DND-41 (cell line): Measurements from ENCODE around the gene CPNE6.

Source experiments
- ATAC-seq: fragments of 200-7000 bp; cut with Tn5 transposase; 3 replicates; pipeline ENCODE4 v1.9.1; 2021; ENCODE audit warnings: low read depth; ENCODE audit not compliant: insufficient read depth
- DNase-seq: peaks from one replicate; pipeline ENCODE4 v3.0.0-alpha.2; 2020
- H2AFZ ChIP-seq: 2 replicates; pipeline ENCODE4 v1.6.0; 2012; ENCODE audit warnings: low read depth, low read length
- H3K27ac ChIP-seq: 2 replicates; pipeline ENCODE4 v1.5.1; 2012; ENCODE audit warnings: low read length, inconsistent platforms
- H3K27me3 ChIP-seq: fragments of 200-600 bp; sonication (generic); 2 replicates; pipeline ENCODE4 v1.6.0; 2012; ENCODE audit warnings: low read length, mild to moderate bottlenecking, inconsistent platforms; ENCODE audit not compliant: insufficient read depth, poor library complexity
- H3K36me3 ChIP-seq: 2 replicates; pipeline ENCODE4 v1.5.1; 2012; ENCODE audit warnings: low read length, inconsistent platforms; ENCODE audit not compliant: insufficient read depth
- H3K4me1 ChIP-seq: 2 replicates; pipeline ENCODE4 v1.5.1; 2012; ENCODE audit warnings: mild to moderate bottlenecking, low read length; ENCODE audit not compliant: insufficient read depth
- H3K4me2 ChIP-seq: 2 replicates; pipeline ENCODE4 v1.6.0; 2012; ENCODE audit warnings: mild to moderate bottlenecking, moderate library complexity, low read length, inconsistent platforms; ENCODE audit not compliant: insufficient read depth
- H3K4me3 ChIP-seq, 2 experiments: fragments of 200-600 bp in 1 of 2; shearing (Covaris generic) in 1 of 2; 2 replicates each; pipeline ENCODE4 v1.5.1; 2012 to 2016; ENCODE audit warnings: inconsistent platforms in 2 of 2, low read length in 2 of 2, mild to moderate bottlenecking in 2 of 2, low read depth in 1 of 2, moderate library complexity in 1 of 2
- H3K79me2 ChIP-seq: 2 replicates; pipeline ENCODE4 v1.6.0; 2012; ENCODE audit warnings: low read length, inconsistent platforms; ENCODE audit not compliant: insufficient read depth
- H3K9ac ChIP-seq: 2 replicates; pipeline ENCODE4 v1.6.0; 2012; ENCODE audit warnings: low read depth, mild to moderate bottlenecking, inconsistent platforms, low read length, moderate library complexity
- H3K9me3 ChIP-seq: 2 replicates; pipeline ENCODE4 v1.5.1; 2012; ENCODE audit warnings: low read length, moderate library complexity, mild to moderate bottlenecking, inconsistent platforms; ENCODE audit not compliant: insufficient read depth, severe bottlenecking
- H4K20me1 ChIP-seq: 2 replicates; pipeline ENCODE4 v1.6.0; 2012; ENCODE audit warnings: low read length; ENCODE audit not compliant: insufficient read depth
- EZH2 ChIP-seq: IDR thresholded peaks from 3 replicates; pipeline ENCODE4 v1.6.1; 2012; ENCODE audit warnings: borderline replicate concordance, low read depth, mild to moderate bottlenecking, moderate library complexity, low read length, inconsistent platforms; ENCODE audit not compliant: severe bottlenecking
- TF ChIP-seq, protein P1 (sequence below): IDR thresholded peaks from 2 replicates; pipeline ENCODE4 v1.5.1; 2012; ENCODE audit warnings: borderline replicate concordance, low read length, moderate library complexity, mild to moderate bottlenecking; ENCODE audit not compliant: poor library complexity, severe bottlenecking; ENCODE audit errors: extremely low read depth

CPNE6 gene

DNA sequence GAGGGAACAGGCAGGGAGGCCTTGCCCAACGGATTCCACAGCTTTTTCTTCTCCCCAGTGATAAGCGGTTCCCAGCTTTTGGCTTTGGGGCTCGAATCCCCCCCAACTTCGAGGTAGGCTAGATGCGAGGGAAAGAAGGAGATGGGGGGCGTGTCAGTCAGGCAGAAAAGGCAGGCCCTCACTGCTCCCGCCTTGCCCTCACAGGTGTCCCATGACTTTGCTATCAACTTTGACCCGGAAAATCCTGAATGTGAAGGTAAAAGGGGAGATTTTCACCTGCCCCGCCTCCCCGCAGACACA, 4.9 kb downstream of the CPNE6 start:
- peaks cover 12% of the 10 kb centered on the region for H4K20me1 ChIP-seq

DNA sequence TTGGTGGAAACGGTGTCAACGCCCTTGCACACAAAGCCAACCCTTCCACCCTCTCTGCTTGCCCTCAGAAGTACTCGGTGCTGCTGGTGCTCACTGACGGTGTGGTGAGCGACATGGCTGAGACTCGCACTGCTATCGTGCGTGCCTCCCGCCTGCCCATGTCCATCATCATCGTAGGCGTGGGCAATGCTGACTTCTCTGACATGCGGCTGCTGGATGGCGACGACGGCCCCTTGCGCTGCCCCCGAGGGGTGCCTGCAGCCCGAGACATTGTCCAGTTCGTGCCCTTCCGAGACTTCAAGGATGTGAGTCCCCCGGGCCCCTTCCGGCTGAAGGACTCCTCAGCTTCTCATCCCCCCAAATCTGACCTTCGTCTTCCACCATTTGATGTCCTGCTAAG, 5.7 kb downstream of the CPNE6 start:
- TF ChIP-seq EZH2, result no peak
- TF ChIP-seq, protein P1, sequence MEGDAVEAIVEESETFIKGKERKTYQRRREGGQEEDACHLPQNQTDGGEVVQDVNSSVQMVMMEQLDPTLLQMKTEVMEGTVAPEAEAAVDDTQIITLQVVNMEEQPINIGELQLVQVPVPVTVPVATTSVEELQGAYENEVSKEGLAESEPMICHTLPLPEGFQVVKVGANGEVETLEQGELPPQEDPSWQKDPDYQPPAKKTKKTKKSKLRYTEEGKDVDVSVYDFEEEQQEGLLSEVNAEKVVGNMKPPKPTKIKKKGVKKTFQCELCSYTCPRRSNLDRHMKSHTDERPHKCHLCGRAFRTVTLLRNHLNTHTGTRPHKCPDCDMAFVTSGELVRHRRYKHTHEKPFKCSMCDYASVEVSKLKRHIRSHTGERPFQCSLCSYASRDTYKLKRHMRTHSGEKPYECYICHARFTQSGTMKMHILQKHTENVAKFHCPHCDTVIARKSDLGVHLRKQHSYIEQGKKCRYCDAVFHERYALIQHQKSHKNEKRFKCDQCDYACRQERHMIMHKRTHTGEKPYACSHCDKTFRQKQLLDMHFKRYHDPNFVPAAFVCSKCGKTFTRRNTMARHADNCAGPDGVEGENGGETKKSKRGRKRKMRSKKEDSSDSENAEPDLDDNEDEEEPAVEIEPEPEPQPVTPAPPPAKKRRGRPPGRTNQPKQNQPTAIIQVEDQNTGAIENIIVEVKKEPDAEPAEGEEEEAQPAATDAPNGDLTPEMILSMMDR, result no peak
- Histone ChIP-seq H3K27me3 (peaks cover 21% of the 10 kb centered on the region), H3K4me1 (peaks cover 15% of the 10 kb centered on the region), H3K36me3 (no peaks in the 10 kb centered on the region), H4K20me1 (peaks cover 18% of the 10 kb centered on the region), H3K4me3 (no peak overlapping the region), H2AFZ (no peak overlapping the region), H3K9ac (no peak overlapping the region), H3K27ac (no peak overlapping the region), H3K4me2 (no peak overlapping the region), H3K9me3 (no peaks in the 10 kb centered on the region), H3K79me2 (no peaks in the 10 kb centered on the region)
- no peak for ATAC-seq
- no peak for DNase-seq

More for the DNA sequence above, 4.9 kb downstream of the CPNE6 start:
- Histone ChIP-seq H3K4me3 (no peak overlapping the region), H3K27me3 (peaks cover 13% of the 10 kb centered on the region), H3K9me3 (no peaks in the 10 kb centered on the region), H3K27ac (no peak overlapping the region), H2AFZ (no peak overlapping the region), H3K36me3 (no peaks in the 10 kb centered on the region), H3K79me2 (no peaks in the 10 kb centered on the region), H3K9ac (no peak overlapping the region), H3K4me2 (no peak overlapping the region), H3K4me1 (peaks cover 10% of the 10 kb centered on the region)
- TF ChIP-seq, protein P1, result no peak
- no peak for TF ChIP-seq EZH2
- ATAC-seq (no peak), DNase-seq (no peak)

DNA sequence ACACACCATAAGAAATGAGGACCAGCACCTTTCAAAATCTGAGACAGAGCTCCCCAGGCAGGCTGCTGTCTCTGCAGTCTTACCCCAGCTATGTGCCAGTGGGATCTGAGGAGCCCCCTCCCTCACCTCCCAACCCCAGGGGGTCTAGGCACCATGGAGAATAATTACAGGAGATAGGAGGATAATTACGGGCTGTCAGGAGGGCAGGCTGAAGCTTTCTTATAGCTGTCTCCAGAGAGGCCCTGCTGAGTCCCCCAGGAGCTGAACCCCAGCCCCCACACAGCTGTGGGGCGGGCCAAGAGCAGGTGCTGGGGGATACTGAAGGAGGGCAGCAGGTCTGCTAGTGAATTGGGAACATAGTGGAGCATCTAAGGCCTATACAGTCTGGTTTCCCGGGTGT, 6.8 kb downstream of the CPNE6 start:
- H3K4me3 ChIP-seq, result no peak overlapping the region
- peaks cover 31% of the 10 kb centered on the region for H3K27me3 ChIP-seq
- H3K9me3 ChIP-seq, result no peaks in the 10 kb centered on the region
- ATAC-seq, result no peak
- TF ChIP-seq EZH2, result no peak
- no peak overlapping the region for H3K27ac ChIP-seq
- DNase-seq, result no peak
- no peaks in the 10 kb centered on the region for H3K36me3 ChIP-seq
- peaks cover 15% of the 10 kb centered on the region for H3K4me1 ChIP-seq
- H2AFZ ChIP-seq, result no peak overlapping the region
- no peak overlapping the region for H3K4me2 ChIP-seq
- H3K79me2 ChIP-seq, result no peaks in the 10 kb centered on the region
- peaks cover 20% of the 10 kb centered on the region for H4K20me1 ChIP-seq
- no peak overlapping the region for H3K9ac ChIP-seq

DNA sequence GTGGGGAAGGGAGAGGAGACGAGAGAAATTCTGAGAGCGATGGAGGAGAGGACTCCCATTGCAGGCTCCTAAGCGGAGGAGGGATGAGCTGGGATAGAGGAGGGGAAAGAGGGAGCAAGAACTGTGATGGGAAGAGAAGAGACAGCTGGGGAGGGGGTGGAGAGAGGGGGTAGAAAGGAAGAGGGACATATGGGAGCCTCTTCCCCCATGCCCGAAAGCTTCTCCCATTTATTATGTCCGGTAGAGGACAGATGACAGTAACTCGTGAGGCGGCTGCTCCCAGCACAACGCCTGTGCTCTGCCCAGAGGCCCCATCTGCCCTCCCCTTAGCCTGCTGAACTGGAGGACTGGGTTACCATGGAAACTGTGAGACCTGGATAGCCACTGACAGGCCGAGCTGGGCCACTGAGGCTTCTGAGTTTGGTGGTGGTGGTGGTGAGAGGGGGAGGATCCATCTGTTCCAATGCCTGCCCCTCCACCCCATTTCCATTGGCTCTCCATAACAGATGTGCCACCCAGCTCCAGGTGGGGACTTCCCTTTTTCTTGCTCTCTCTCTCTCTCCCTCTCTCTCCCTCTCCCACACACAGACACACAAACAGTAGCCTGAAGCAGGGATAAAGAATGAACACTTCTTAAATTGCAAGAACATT, 8.3 kb downstream of the CPNE6 start:
- H3K27me3 ChIP-seq, result peaks cover 31% of the 10 kb centered on the region
- peaks cover 15% of the 10 kb centered on the region for H3K4me1 ChIP-seq
- DNase-seq, result no peak
- H3K36me3 ChIP-seq, result no peaks in the 10 kb centered on the region
- H3K9ac ChIP-seq, result no peak overlapping the region
- no peak overlapping the region for H3K27ac ChIP-seq
- H4K20me1 ChIP-seq, result peaks cover 20% of the 10 kb centered on the region
- H3K4me2 ChIP-seq, result no peak overlapping the region
- no peak for ATAC-seq
- TF ChIP-seq EZH2, result no peak
- TF ChIP-seq, protein P1, result no peak
- H3K9me3 ChIP-seq, result no peaks in the 10 kb centered on the region
- no peak overlapping the region for H3K4me3 ChIP-seq
- H3K79me2 ChIP-seq, result no peaks in the 10 kb centered on the region
- H2AFZ ChIP-seq, result no peak overlapping the region
